ENCODE results near the gene CHAF1A.

DNA sequence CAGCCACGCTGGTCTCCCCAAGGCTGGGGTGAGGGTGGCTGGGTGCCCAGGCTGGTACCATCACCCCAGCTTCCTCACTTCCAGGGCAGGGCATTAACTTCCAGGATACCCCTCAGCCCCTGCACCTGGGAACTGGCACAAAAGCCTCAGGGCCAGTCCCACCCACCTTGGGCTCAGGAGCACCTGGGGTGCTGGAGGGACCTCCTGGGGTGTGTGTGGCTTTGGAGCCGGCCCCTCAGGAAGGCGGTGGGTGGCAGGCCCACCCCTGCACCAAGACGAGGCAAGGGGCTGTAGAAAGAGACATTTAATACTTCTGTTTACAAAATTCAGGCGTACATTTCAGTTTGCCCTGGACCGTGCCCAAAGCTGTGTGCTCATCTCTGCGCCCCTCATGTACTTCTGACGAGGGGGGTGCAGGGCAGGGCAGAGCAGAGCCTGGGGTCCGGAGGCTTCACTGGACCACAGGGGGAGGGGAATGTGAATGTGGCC lies 42.3 kb upstream of the CHAF1A start:
- TF ChIP-seq POLR2A (IDR thresholded peaks at IDR 0.05), result no peak
- TF ChIP-seq, protein P1, sequence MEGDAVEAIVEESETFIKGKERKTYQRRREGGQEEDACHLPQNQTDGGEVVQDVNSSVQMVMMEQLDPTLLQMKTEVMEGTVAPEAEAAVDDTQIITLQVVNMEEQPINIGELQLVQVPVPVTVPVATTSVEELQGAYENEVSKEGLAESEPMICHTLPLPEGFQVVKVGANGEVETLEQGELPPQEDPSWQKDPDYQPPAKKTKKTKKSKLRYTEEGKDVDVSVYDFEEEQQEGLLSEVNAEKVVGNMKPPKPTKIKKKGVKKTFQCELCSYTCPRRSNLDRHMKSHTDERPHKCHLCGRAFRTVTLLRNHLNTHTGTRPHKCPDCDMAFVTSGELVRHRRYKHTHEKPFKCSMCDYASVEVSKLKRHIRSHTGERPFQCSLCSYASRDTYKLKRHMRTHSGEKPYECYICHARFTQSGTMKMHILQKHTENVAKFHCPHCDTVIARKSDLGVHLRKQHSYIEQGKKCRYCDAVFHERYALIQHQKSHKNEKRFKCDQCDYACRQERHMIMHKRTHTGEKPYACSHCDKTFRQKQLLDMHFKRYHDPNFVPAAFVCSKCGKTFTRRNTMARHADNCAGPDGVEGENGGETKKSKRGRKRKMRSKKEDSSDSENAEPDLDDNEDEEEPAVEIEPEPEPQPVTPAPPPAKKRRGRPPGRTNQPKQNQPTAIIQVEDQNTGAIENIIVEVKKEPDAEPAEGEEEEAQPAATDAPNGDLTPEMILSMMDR (IDR thresholded peaks at IDR 0.05), result no peak

Measured in breast epithelium (tissue), 3 donors.